Activated naive CD4-positive, alpha-beta T cell treated with Interleukin-2 at 50 U/mL for 16 hours (primary cell): ENCODE results near the gene PMM2.

Experiments used
- DNase-seq: peaks from one replicate; pipeline ENCODE4 v3.0.0-alpha.2; 2020

Gene PMM2

GRCh38 chr16:8853611-8854010, 56.0 kb downstream of the PMM2 start:
- no peak for DNase-seq

- DNase-seq, result no peak
Observed at GRCh38 chr16:8854298-8854948, 56.8 kb downstream of the PMM2 start.

- no peak for DNase-seq
Observed at GRCh38 chr16:8855051-8855786, 57.6 kb downstream of the PMM2 start.

- no peak for DNase-seq
Observed at GRCh38 chr16:8855972-8856371, 58.3 kb downstream of the PMM2 start.

GRCh38 chr16:8858994-8859912, 61.6 kb downstream of the PMM2 start:
- no peak for DNase-seq

- DNase-seq, result no peak
Observed at GRCh38 chr16:8859913-8860881, 62.6 kb downstream of the PMM2 start.

GRCh38 chr16:8861563-8862308, 64.1 kb downstream of the PMM2 start:
- no peak for DNase-seq

- no peak for DNase-seq
Observed at GRCh38 chr16:8862309-8863130, 64.9 kb downstream of the PMM2 start.

GRCh38 chr16:8863594-8864424, 66.2 kb downstream of the PMM2 start:
- DNase-seq, result no peak

GRCh38 chr16:8864480-8865110, 67.0 kb downstream of the PMM2 start:
- no peak for DNase-seq

- no peak for DNase-seq
Observed at GRCh38 chr16:8865145-8865882, 67.7 kb downstream of the PMM2 start.

GRCh38 chr16:8866118-8866883, 68.7 kb downstream of the PMM2 start:
- DNase-seq, result no peak

GRCh38 chr16:8866884-8867215, 69.2 kb downstream of the PMM2 start:
- no peak for DNase-seq

GRCh38 chr16:8867216-8867931, 69.7 kb downstream of the PMM2 start:
- peak; percentile 26 for DNase-seq

GRCh38 chr16:8867932-8868415, 70.3 kb downstream of the PMM2 start:
- DNase-seq, result peak; percentile 58

GRCh38 chr16:8868416-8869211, 71.0 kb downstream of the PMM2 start, which contains the start of gene CARHSP1:
TSS of gene CARHSP1 (minus strand) at chr16:8869006. CDS start at chr16:8859328, 9,678 bp downstream.
- DNase-seq, result peak; percentile 85
